Measurements from ENCODE around the gene PTEN.
"Not testable (repeated sequence)": the region's sequence is repeated elsewhere in the genome, so short reads cannot be mapped to it uniquely, and the experiment has no call there.

Gene PTEN

DNA sequence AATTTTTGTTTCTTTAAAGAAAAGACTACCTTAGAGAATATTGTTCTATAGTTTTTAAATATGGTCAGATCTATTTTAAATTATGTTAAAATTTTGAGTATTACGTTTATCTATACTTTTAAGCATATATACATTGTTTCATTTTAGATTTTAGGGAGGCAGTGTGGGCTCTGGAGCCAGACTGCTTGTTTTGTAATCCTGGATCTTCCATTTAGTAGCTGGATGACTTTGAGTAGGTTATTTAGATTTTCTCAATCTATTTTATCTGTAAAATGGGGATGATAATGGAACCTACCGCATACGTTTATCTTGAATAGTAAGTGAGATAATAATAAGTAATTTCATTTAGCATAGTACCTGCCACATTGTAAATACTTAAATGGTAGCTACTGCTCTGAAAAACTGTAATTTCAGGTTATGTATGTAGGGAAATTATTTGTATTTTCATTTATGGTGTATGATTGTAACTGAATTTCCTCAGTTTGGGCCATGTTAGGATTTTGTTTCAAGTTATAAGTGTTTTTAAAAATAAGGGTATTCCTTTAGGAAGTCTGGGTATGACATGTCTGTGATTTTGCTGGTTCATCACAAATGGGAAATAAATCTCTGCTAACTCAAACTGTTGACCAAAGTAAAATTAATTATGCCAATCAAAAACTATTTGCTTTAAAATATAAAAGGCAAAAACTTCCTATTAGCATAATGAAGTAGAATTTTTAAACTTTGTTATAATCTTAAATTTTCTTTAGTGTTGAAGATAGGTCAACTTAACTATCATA is 6.5 kb downstream of the PTEN start:
- DNase-seq (ENCODE audit: low read depth in 2 of 2) = no peak

- DNase-seq (ENCODE audit: low read depth in 2 of 2) = no peak
These were observed 9.4 kb downstream of the PTEN start for GRCh38 chr10:87872828-87873227.

DNA sequence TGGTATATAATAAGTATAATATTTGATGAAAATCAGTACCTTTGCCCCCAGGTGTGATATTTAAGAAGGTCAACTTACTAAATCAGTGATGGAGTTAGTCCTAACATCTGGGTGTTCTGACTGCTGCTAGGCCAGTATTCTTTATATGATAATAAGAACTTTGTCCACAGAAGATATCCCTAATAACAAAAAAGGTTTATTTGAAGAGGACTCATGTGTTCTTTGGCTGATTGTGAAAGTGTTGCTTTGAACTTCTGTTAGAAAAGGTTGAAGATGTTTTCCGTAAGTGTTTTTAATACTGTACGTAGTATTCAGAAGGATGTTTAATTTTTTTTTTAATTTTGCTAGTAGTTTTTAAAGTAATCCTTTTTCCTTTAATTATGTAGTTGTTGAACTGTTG is 10.2 kb downstream of the PTEN start:
- no peak for DNase-seq (ENCODE audit: low read depth in 2 of 2)

GRCh38 chr10:87875929-87876571 is 12.6 kb downstream of the PTEN start:
- no peak for DNase-seq (ENCODE audit: low read depth in 2 of 2)

DNA sequence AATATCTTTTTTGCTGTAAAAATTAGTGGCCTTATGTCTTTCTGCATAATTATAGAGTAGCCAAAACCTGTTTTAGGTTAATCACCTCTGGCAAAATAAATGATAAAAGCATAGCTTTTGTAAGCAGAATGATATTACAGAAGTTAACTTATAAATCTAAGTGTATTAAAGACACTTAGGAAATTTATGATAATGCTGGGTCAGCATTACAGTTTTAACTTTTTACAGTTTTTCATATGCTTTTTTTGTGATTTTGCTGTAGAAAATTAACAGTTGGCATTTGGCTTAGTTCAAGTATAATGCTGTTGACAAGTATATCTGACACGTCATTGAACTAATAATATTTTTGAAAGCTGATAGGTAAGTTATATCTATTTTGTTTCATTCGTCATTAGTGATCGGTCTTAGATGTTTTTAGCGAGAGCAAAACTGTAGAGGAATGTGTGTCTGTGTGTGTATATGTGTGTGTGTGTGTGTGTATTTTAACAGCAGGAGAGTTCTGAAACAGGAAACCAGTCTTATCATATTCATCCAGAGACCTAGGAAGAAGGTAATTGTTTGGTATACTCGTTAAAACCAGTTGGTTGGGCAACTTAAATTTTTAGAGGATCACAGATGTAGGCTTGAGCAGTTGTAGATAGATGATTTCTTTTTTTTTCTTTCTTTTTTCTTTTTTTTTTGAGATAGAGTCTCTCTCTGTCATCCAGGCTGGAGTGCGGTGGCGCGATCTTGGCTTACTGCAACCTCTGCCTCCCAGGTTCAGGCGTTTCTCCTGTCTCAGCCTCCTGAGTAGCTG is 15.4 kb downstream of the PTEN start:
- no peak for DNase-seq (ENCODE audit: low read depth in 2 of 2)

- no peak for DNase-seq (ENCODE audit: low read depth in 2 of 2)
These were observed 16.9 kb downstream of the PTEN start for GRCh38 chr10:87880336-87880735.

DNA sequence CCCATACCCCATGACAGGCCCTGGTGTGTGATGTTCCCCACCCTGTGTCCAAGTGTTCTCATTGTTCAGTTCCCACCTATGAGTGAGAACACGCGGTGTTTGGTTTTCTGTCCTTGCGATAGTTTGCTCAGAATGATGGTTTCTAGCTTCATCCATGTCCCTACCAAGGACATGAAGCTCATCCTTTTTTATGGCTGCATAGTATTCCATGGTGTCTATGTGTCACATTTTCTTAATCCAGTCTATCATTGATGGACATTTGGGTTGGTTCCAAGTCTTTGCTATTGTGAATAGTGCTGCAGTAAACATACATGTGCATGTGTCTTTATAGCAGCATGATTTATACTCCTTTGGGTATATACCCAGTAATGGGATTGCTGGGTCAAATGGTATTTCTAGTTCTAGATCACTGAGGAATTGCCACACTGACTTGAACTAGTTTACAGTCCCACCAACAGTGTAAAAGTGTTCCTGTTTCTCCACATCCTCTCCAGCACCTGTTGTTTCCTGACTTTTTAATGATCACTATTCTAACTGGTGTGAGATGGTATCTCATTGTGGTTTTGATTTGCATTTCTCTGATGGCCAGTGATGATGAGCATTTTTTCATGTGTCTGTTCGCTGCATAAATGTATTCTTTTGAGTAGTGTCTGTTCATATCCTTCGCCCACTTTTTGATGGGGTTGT is 18.1 kb downstream of the PTEN start:
- not testable (repeated sequence) for DNase-seq (ENCODE audit: low read depth in 2 of 2)

DNA sequence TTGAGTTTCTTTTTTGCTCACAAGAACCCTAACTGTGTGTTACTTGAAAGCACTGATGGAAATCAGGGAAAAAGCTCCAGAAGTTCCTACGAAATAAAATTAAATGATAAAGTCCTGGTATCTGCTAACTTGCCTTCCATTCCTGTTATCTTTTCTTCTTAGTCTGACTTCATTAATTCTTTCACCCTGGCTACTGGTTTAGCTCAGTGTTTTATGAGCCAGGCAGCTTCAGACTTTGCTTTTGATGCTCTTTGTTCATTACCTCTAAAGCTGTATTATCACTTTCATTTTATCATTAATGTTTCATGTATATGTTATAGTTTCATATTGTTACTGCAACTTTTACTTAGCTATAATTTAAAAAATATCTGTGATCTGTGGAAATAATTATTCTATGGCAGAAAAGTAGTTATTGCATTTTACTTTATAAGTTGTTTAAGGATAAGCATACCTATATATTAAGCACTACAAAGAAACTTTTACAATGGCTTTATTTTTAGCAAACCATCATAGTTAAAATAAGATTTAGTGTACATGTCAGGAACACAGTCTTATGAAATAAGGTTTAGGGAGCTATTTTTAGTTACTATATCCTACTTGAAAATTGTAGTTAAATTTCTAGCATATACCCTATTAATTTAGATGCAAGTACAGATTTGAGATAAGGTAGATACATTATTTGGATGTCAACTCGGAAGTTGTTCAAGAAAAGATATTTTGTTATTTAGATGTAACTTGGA is 19.3 kb downstream of the PTEN start:
- no peak for DNase-seq (ENCODE audit: low read depth in 2 of 2)

- DNase-seq (ENCODE audit: low read depth in 2 of 2) = no peak
These were observed 23.2 kb downstream of the PTEN start for GRCh38 chr10:87886635-87887034.

- no peak for DNase-seq (ENCODE audit: low read depth in 2 of 2)
These were observed 23.7 kb downstream of the PTEN start for GRCh38 chr10:87887146-87887545.

DNA sequence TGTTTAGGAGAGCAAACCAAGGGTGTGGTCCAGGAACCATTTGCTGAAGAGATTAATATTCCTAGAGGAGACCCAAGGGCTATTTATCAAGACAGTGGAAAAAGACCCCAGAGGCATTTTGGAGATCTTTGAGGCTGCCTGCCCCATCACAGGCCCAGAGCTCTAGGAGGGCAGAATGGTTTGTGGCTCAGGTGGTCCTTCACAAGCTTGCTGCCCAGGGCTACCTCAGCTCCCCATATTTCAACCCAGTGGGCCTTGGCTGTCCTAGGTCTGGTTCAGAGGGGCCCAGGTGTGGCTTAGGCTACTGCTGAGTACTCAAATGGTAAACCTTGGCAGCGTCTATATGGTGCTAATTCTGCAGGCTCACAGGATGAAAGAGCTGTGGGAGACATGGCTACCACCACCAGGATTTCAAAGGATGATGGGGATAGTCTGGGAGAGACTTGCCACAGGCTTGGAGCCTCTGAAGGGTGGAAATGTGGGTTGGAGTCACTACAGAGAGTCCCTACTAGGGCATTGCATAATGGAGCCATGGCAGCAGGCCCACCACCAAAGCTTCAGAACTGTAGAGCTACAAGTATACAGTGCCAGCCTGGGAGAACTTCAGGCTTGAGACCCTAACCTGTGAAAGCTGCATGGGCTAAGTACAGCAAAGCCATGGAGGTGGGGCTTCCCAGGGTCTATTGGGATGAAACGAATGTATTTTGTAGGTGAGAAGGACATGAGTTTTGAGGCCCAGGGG is 24.3 kb downstream of the PTEN start:
- DNase-seq (ENCODE audit: low read depth in 2 of 2) = no peak

- no peak for DNase-seq (ENCODE audit: low read depth in 2 of 2)
These were observed 32.0 kb downstream of the PTEN start for GRCh38 chr10:87895430-87895829.

DNA sequence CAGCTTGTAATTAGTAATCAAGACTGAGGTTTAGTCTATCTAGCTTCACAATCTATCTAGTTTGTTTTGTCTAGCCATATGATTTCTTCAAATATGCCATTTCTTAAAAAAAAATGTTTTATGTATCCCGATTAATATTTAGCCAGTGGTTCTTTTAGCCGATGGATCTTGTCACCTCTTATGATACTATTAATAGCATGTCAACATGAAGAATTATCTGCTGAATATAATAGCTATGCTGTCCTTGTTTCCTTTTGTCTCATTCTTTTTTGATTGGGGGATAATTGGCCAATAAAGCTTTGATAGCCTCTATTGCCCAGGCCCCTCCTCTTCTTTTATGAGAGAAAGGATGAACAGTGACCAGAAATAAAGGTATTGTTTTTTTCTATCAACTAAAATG is 32.8 kb downstream of the PTEN start:
- no peak for DNase-seq (ENCODE audit: low read depth in 2 of 2)

DNA sequence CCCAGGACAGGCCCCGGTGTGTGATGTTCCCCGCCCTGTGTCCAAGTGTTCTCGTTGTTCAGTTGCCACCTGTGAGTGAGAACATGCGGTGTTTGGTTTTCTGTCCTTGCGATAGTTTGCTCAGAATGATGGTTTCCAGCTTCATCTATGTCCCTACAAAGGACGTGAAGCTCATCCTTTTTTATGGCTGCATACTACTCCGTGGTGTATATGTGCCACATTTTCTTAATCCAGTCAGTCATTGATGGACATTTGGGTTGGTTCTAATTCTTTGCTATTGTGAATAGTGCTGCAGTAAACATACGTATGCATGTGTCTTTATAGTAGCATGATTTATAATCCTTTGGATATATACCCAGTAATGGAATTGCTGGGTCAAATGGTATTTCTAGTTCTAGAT is 34.5 kb downstream of the PTEN start:
- DNase-seq (ENCODE audit: low read depth in 2 of 2) = not testable (repeated sequence)

GRCh38 chr10:87903396-87903795 is 40.0 kb downstream of the PTEN start:
- DNase-seq (ENCODE audit: low read depth in 2 of 2) = not testable (repeated sequence)

DNA sequence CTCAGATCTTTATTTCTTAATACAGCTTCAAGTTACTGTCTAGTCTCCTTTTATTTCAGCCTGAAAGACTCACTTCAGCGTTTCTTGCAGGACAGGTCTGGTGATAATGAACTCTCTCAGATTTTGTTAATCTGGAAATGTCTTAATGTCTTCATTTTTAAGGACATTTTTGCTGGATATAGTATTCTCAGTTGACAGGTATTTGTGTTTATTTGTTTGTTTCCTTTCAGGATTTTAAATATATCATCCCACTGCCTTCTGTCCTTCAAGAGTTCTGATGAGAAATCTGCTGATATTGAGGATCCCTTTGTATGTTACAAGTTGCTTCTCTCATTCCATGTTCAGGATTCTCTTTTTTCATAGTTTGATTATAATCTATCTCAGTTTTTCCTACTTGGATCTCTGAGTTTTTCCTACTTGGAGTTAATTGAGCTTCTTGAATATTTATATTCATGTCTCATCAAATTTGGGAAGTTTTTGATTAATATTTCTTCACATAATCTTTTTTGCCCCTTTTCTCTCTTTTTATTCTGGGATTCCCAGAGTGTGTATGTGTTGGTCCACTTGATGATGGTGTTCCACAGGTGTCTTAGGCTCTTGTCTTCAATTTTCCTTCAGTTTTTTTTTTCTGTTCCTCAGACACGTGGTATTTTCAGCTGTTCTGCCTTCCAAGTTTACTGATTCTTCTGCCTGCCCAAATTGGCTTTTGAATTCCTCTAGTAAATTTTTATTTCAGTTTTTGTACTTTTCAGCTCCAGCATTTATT is 49.9 kb downstream of the PTEN start:
- no peak for DNase-seq (ENCODE audit: low read depth in 2 of 2)

- no peak for DNase-seq (ENCODE audit: low read depth in 2 of 2)
These were observed 52.0 kb downstream of the PTEN start for GRCh38 chr10:87915406-87915805.

GRCh38 chr10:87915989-87916388 is 52.6 kb downstream of the PTEN start:
- no peak for DNase-seq (ENCODE audit: low read depth in 2 of 2)

- DNase-seq (ENCODE audit: low read depth in 2 of 2) = no peak
These were observed 53.1 kb downstream of the PTEN start for GRCh38 chr10:87916515-87916914.
